ENCODE results near the gene C1QTNF12. TPM values are rescaled to one million over a fixed set of nuclear protein-coding genes. Genes with fewer than 3 reads are reported as not detected.

C1QTNF12 gene
- total and polyA plus RNA-seq, 2 experiments from 2014 or later = 3.8 to 6.6 TPM

GRCh38 chr1:1242461-1243265 is 3.9 kb downstream of the C1QTNF12 start:
- H3K27ac ChIP-seq = no peak overlapping the region
- H2AFZ ChIP-seq = no peak overlapping the region
- no peaks in the 10 kb centered on the region for H4K20me1 ChIP-seq (ENCODE audit: insufficient read depth, poor library complexity, severe bottlenecking)
- TF ChIP-seq EZH2phosphoT487 (IDR thresholded peaks at IDR 0.05; ENCODE audit: low read depth, severe bottlenecking, unreplicated experiment) (no peak), EZH2 (IDR thresholded peaks at IDR 0.05; ENCODE audit: borderline replicate concordance) (no peak)
- DNase-seq (ENCODE audit: low spot score) = no peak
- no peaks in the 10 kb centered on the region for H3K79me2 ChIP-seq
- peaks cover 21% of the 10 kb centered on the region for H3K27me3 ChIP-seq
- 88% methylated on average over 41 of the region's 41 CpGs for WGBS (ENCODE audit: low lambda C conversion rate, missing lambda C conversion rate)
- H3K9me3 ChIP-seq (ENCODE audit: low read depth) = no peaks in the 10 kb centered on the region
- no peak overlapping the region for H3K4me2 ChIP-seq
- no peak overlapping the region for H3K4me3 ChIP-seq
- peaks cover 13% of the 10 kb centered on the region for H3K4me1 ChIP-seq (ENCODE audit: insufficient read depth)
- no peaks in the 10 kb centered on the region for H3K36me3 ChIP-seq (replicated peaks; ENCODE audit: insufficient read depth, low read depth)
- H3K9me2 ChIP-seq (replicated peaks; ENCODE audit: insufficient read depth) = no peaks in the 10 kb centered on the region

- no peak overlapping the region for H3K4me2 ChIP-seq
- peaks cover 23% of the 10 kb centered on the region for H3K4me1 ChIP-seq (ENCODE audit: insufficient read depth)
- TF ChIP-seq CTCF (IDR thresholded peaks at IDR 0.05; ENCODE audit: poor library complexity) = no peak
- no peak for TF ChIP-seq EZH2 (IDR thresholded peaks at IDR 0.05; ENCODE audit: borderline replicate concordance)
- no peak for TF ChIP-seq EZH2phosphoT487 (IDR thresholded peaks at IDR 0.05; ENCODE audit: low read depth, severe bottlenecking, unreplicated experiment)
- H3K79me2 ChIP-seq = no peaks in the 10 kb centered on the region
- no peaks in the 10 kb centered on the region for H3K9me3 ChIP-seq (ENCODE audit: low read depth)
- no peaks in the 10 kb centered on the region for H3K36me3 ChIP-seq (replicated peaks; ENCODE audit: insufficient read depth, low read depth)
- no peak overlapping the region for H3K4me3 ChIP-seq
- 91% methylated on average over 16 of the region's 26 CpGs for WGBS (ENCODE audit: low lambda C conversion rate, missing lambda C conversion rate)
- no peak overlapping the region for H2AFZ ChIP-seq
- DNase-seq (ENCODE audit: low spot score) = no peak
- H3K27ac ChIP-seq = no peak overlapping the region
- H3K9me2 ChIP-seq (replicated peaks; ENCODE audit: insufficient read depth) = no peaks in the 10 kb centered on the region
- no peaks in the 10 kb centered on the region for H4K20me1 ChIP-seq (ENCODE audit: insufficient read depth, poor library complexity, severe bottlenecking)
- H3K27me3 ChIP-seq = peaks cover 11% of the 10 kb centered on the region
These were observed 4.8 kb downstream of the C1QTNF12 start for GRCh38 chr1:1241588-1242219.

GRCh38 chr1:1240822-1241587 is 5.5 kb downstream of the C1QTNF12 start:
- Histone ChIP-seq H3K4me1 (ENCODE audit: insufficient read depth) (peaks cover 25% of the 10 kb centered on the region), H3K4me3 (no peak overlapping the region), H2AFZ (no peak overlapping the region), H3K27ac (no peak overlapping the region), H3K4me2 (no peak overlapping the region), H3K79me2 (no peaks in the 10 kb centered on the region), H3K9me3 (ENCODE audit: low read depth) (no peaks in the 10 kb centered on the region), H3K9me2 (replicated peaks; ENCODE audit: insufficient read depth) (no peaks in the 10 kb centered on the region), H4K20me1 (ENCODE audit: insufficient read depth, poor library complexity, severe bottlenecking) (no peaks in the 10 kb centered on the region), H3K36me3 (replicated peaks; ENCODE audit: insufficient read depth, low read depth) (no peaks in the 10 kb centered on the region), H3K27me3 (peaks cover 7% of the 10 kb centered on the region)
- no peak for DNase-seq (ENCODE audit: low spot score)
- TF ChIP-seq EZH2 (IDR thresholded peaks at IDR 0.05; ENCODE audit: borderline replicate concordance) (no peak), CTCF (IDR thresholded peaks at IDR 0.05; ENCODE audit: poor library complexity) (no peak), EZH2phosphoT487 (IDR thresholded peaks at IDR 0.05; ENCODE audit: low read depth, severe bottlenecking, unreplicated experiment) (no peak)
- 82% methylated on average over 23 of the region's 23 CpGs for WGBS (ENCODE audit: low lambda C conversion rate, missing lambda C conversion rate)
